Measurements from ENCODE around the gene ZFX. TPM values are rescaled to one million over a fixed set of nuclear protein-coding genes. Genes with fewer than 3 reads are reported as not detected.

ZFX gene
- total and polyA plus RNA-seq, 10 of the 15 experiments (the other 5 are each of a cell fraction or from before 2014, with no cell fraction given), result 6.8 to 40.9 (median 24.6) TPM

GRCh38 chrX:24186483-24186882 is 37.0 kb downstream of the ZFX start:
- Histone ChIP-seq H3K9me3 (replicated peaks; ENCODE audit: control insufficient read depth, insufficient read depth, low read length) (no peaks in the 10 kb centered on the region; the same call in 2 of the 3 replicates), H3K27ac (ENCODE audit: control insufficient read depth, insufficient read depth) (no peak overlapping the region), H4K20me1 (ENCODE audit: control insufficient read depth, insufficient read depth) (peaks cover 4% of the 10 kb centered on the region), H3K9ac (ENCODE audit: control insufficient read depth, insufficient read depth, low read length) (no peak overlapping the region), H3K4me2 (ENCODE audit: control insufficient read depth, insufficient read depth) (no peak overlapping the region), H3K36me3 (ENCODE audit: control insufficient read depth in 2 of 2, insufficient read depth in 2 of 2, low read length in 1 of 2) (peaks cover 5 to 29% of the 10 kb centered on the region in 2 experiments), H3K27me3 (replicated peaks in 1 of 2; ENCODE audit: control insufficient read depth in 2 of 2, insufficient read depth in 2 of 2, low read length in 1 of 2) (no peaks in the 10 kb centered on the region), H3K4me3 (no peak overlapping the region), H2AFZ (ENCODE audit: control insufficient read depth, low read depth, low read length) (no peak overlapping the region), H3K4me1 (ENCODE audit: control insufficient read depth, insufficient read depth, low read length) (no peaks in the 10 kb centered on the region; the same call in 1 of the 2 replicates), H3K79me2 (ENCODE audit: control insufficient read depth, insufficient read depth, low read length) (peaks cover 62% of the 10 kb centered on the region)
- intact Hi-C loops (cut with micrococcal nuclease; ENCODE audit: unreplicated experiment) (no loop called here), in situ Hi-C loops (cut with MboI) (no loop called here)
- FAIRE-seq, result no peak
- ChIA-PET RAD21 (ENCODE audit: unreplicated experiment) (no interaction called here), CTCF (interaction anchor here (0.8 kb wide), 1 partner anchor 285 kb away, joined by 3 read pairs; no protein-coding TSS in a partner anchor), SMC1A (ENCODE audit: uncharacterized antibody, unreplicated experiment) (interaction anchor here (1.3 to 1.5 kb wide), 2 partner anchors 10 to 15 kb away, joined by 4 to 7 read pairs; no protein-coding TSS in a partner anchor), POLR2A (no interaction called here)
- no TSS peak for BruUV-seq (replicated peaks)
- ATAC-seq, result no peak
- 91% methylated on average over 4 of the region's 4 CpGs for WGBS (ENCODE audit: insufficient coverage, insufficient replicate concordance, low lambda C conversion rate, missing lambda C conversion rate)
- no peak for DNase-seq (ENCODE audit: low read depth, low spot score)
- TF ChIP-seq ETV6 (conservative IDR thresholded peaks at IDR 0.05 in 1 of 2, IDR thresholded peaks at IDR 0.05 in 1 of 2; ENCODE audit: borderline replicate concordance in 1 of 2, low read depth in 1 of 2), result no peak
- TF ChIP-seq MAX (IDR thresholded peaks at IDR 0.05; ENCODE audit: low read depth, low read length), result no peak
- no peak for TF ChIP-seq RFX5 (IDR thresholded peaks at IDR 0.05; ENCODE audit: low read depth, low read length)
- no peak for TF ChIP-seq IKZF2 (IDR thresholded peaks at IDR 0.05)
- no peak for TF ChIP-seq ATF7 (IDR thresholded peaks at IDR 0.05; ENCODE audit: low read depth)
- TF ChIP-seq, protein P1, sequence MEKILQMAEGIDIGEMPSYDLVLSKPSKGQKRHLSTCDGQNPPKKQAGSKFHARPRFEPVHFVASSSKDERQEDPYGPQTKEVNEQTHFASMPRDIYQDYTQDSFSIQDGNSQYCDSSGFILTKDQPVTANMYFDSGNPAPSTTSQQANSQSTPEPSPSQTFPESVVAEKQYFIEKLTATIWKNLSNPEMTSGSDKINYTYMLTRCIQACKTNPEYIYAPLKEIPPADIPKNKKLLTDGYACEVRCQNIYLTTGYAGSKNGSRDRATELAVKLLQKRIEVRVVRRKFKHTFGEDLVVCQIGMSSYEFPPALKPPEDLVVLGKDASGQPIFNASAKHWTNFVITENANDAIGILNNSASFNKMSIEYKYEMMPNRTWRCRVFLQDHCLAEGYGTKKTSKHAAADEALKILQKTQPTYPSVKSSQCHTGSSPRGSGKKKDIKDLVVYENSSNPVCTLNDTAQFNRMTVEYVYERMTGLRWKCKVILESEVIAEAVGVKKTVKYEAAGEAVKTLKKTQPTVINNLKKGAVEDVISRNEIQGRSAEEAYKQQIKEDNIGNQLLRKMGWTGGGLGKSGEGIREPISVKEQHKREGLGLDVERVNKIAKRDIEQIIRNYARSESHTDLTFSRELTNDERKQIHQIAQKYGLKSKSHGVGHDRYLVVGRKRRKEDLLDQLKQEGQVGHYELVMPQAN (conservative IDR thresholded peaks at IDR 0.05), result no peak
- TF ChIP-seq CHD4 (IDR thresholded peaks at IDR 0.05), result no peak
- TF ChIP-seq ZBTB4 (CRISPR knock-in tag; IDR thresholded peaks at IDR 0.05), result no peak
- no peak for TF ChIP-seq POU2F2 (IDR thresholded peaks at IDR 0.05; ENCODE audit: borderline replicate concordance, low read depth, low read length)
- no peak for TF ChIP-seq SREBF1 (IDR thresholded peaks at IDR 0.05; ENCODE audit: low read length)
- TF ChIP-seq PBX3 (IDR thresholded peaks at IDR 0.05; ENCODE audit: insufficient replicate concordance, low read depth, low read length), result no peak
- no peak for TF ChIP-seq PAX5 (IDR thresholded peaks at IDR 0.05; ENCODE audit: borderline replicate concordance, low read depth, low read length)
- TF ChIP-seq ZNF274 (IDR thresholded peaks at IDR 0.05; ENCODE audit: insufficient read depth, insufficient read length), result no peak
- no peak for TF ChIP-seq EGR1 (IDR thresholded peaks at IDR 0.05; ENCODE audit: borderline replicate concordance in 1 of 2, low read depth in 2 of 2, low read length in 2 of 2)
- no peak for TF ChIP-seq MTA3 (IDR thresholded peaks at IDR 0.05; ENCODE audit: borderline replicate concordance, low read length)
- no peak for TF ChIP-seq YBX1 (IDR thresholded peaks at IDR 0.05)
